Activated CD4-positive, alpha-beta memory T cell treated with anti-CD3 and anti-CD28 coated beads, Interleukin-2, amount 10 ng/mL, durations not matched to agents 7 days and 5 days (primary cell): ENCODE results near the gene FMO5. TPM values are rescaled to one million over a fixed set of nuclear protein-coding genes. Genes with fewer than 3 reads are reported as not detected.
A peak's percentile ranks its signal among the peaks of the same experiment; 100 is the strongest.

Experiments used
- CTCF ChIA-PET: fragments of 350-600 bp; sonication (Branson Sonifier 250); formaldehyde crosslinking; loops from one replicate; lab custom pipeline; 2021; ENCODE audit warnings: antibody characterized with exemption, inconsistent platforms; lab: Charles Lee
- POLR2A ChIA-PET: fragments of 350-600 bp; sonication (Branson Sonifier 250); formaldehyde crosslinking; loops from one replicate; lab custom pipeline; 2021; ENCODE audit warnings: antibody characterized with exemption; lab: Charles Lee
- DNase-seq: peaks from one replicate; pipeline ENCODE4 v3.0.0-alpha.2; 2020
- H3K27ac Mint-ChIP-seq: one replicate; pipeline ENCODE4 v1.8.0; 2021; ENCODE audit warnings: mild to moderate bottlenecking, mixed read lengths
- H3K27me3 Mint-ChIP-seq: one replicate; pipeline ENCODE4 v1.8.0; 2021; ENCODE audit warnings: mixed read lengths
- H3K36me3 Mint-ChIP-seq: one replicate; pipeline ENCODE4 v1.8.0; 2021; ENCODE audit warnings: low read depth, mixed read lengths
- H3K4me1 Mint-ChIP-seq: one replicate; pipeline ENCODE4 v1.8.0; 2021; ENCODE audit warnings: mixed read lengths
- H3K4me3 Mint-ChIP-seq: one replicate; pipeline ENCODE4 v1.8.0; 2021; ENCODE audit warnings: mild to moderate bottlenecking, mixed read lengths
- H3K9me3 Mint-ChIP-seq: one replicate; pipeline ENCODE4 v1.8.0; 2021; ENCODE audit warnings: mixed read lengths
- total RNA-seq, 2 experiments: library from RNA; stranded (reverse); gene quantifications; one replicate each; pipeline ENCODE4 v1.2.3, GENCODE V29; 2021

FMO5 gene
- total RNA-seq = under 1 TPM; 0.53 to 0.73 TPM

- CTCF ChIA-PET = interaction anchor here (0.7 to 1.3 kb wide), 6 partner anchors 17 to 236 kb away, joined by 3 to 8 read pairs (median 4); partner anchors contain the start of genes CHD1L and PRKAB2
- POLR2A ChIA-PET = interaction anchor here (1.0 to 2.0 kb wide), 4 partner anchors 17 to 141 kb away, joined by 3 to 19 read pairs (median 6); partner anchors contain the start of genes CHD1L and PRKAB2
- H3K27me3 Mint-ChIP-seq = peaks cover 1% of the 10 kb centered on the region
- H3K36me3 Mint-ChIP-seq = peaks cover 3% of the 10 kb centered on the region
- H3K4me1 Mint-ChIP-seq = peaks cover 18% of the 10 kb centered on the region
- DNase-seq = peak; percentile 61
- H3K27ac Mint-ChIP-seq = peak within 1 kb of the TSS; percentile 44
- H3K4me3 Mint-ChIP-seq = peak within 1 kb of the TSS; percentile 89
- H3K9me3 Mint-ChIP-seq = no peaks in the 10 kb centered on the region
These were observed at the start of gene FMO5 for GRCh38 chr1:147225193-147225730. FMO5 (minus strand) TSS chr1:147225339; CDS start chr1:147225029, 310 bp downstream.

- no peaks in the 10 kb centered on the region for H3K9me3 Mint-ChIP-seq
- POLR2A ChIA-PET = interaction anchor here (1.0 to 1.6 kb wide), 2 partner anchors 16 to 117 kb away, joined by 3 to 5 read pairs; no protein-coding TSS in a partner anchor
- H3K36me3 Mint-ChIP-seq = peaks cover 61% of the 10 kb centered on the region
- H3K27me3 Mint-ChIP-seq = no peaks in the 10 kb centered on the region
- no peak overlapping the region for H3K4me3 Mint-ChIP-seq
- peak; percentile 23 for DNase-seq
- peaks cover 7% of the 10 kb centered on the region for H3K4me1 Mint-ChIP-seq
- CTCF ChIA-PET = interaction anchor here (0.7 to 4.1 kb wide), 18 partner anchors 9 to 619 kb away, joined by 3 to 46 read pairs (median 4); no protein-coding TSS in a partner anchor
- H3K27ac Mint-ChIP-seq = no peak overlapping the region
These were observed 48.5 kb upstream of the FMO5 start for GRCh38 chr1:147273409-147274336.

GRCh38 chr1:147272042-147272441 is 46.9 kb upstream of the FMO5 start:
- Mint-ChIP-seq H3K4me1 (peaks cover 6% of the 10 kb centered on the region), H3K36me3 (peaks cover 67% of the 10 kb centered on the region), H3K4me3 (no peak overlapping the region), H3K27ac (no peak overlapping the region), H3K9me3 (no peaks in the 10 kb centered on the region), H3K27me3 (no peaks in the 10 kb centered on the region)
- POLR2A ChIA-PET = no interaction called here
- no peak for DNase-seq
- CTCF ChIA-PET = interaction anchor here (0.6 to 4.1 kb wide), 4 partner anchors 10 to 117 kb away, joined by 3 to 46 read pairs (median 5); no protein-coding TSS in a partner anchor

- Mint-ChIP-seq H3K9me3 (no peaks in the 10 kb centered on the region), H3K4me3 (no peak overlapping the region), H3K27me3 (no peaks in the 10 kb centered on the region), H3K36me3 (peaks cover 64% of the 10 kb centered on the region), H3K4me1 (peaks cover 8% of the 10 kb centered on the region), H3K27ac (no peak overlapping the region)
- ChIA-PET CTCF (no interaction called here), POLR2A (no interaction called here)
- no peak for DNase-seq
These were observed 45.6 kb upstream of the FMO5 start for GRCh38 chr1:147270721-147271120.

- H3K9me3 Mint-ChIP-seq = no peaks in the 10 kb centered on the region
- ChIA-PET CTCF (no interaction called here), POLR2A (no interaction called here)
- peaks cover 2% of the 10 kb centered on the region for H3K4me1 Mint-ChIP-seq
- no peak overlapping the region for H3K27ac Mint-ChIP-seq
- no peak overlapping the region for H3K4me3 Mint-ChIP-seq
- peaks cover 57% of the 10 kb centered on the region for H3K36me3 Mint-ChIP-seq
- DNase-seq = no peak
- H3K27me3 Mint-ChIP-seq = no peaks in the 10 kb centered on the region
These were observed 42.6 kb upstream of the FMO5 start for GRCh38 chr1:147267711-147268110.

GRCh38 chr1:147266381-147266780 is 41.2 kb upstream of the FMO5 start:
- no peaks in the 10 kb centered on the region for H3K27me3 Mint-ChIP-seq

GRCh38 chr1:147264158-147264768 is 39.1 kb upstream of the FMO5 start:
- CTCF ChIA-PET = no interaction called here
- H3K4me1 Mint-ChIP-seq = peaks cover 2% of the 10 kb centered on the region
- H3K9me3 Mint-ChIP-seq = no peaks in the 10 kb centered on the region
- H3K36me3 Mint-ChIP-seq = peaks cover 66% of the 10 kb centered on the region
- no peak overlapping the region for H3K27ac Mint-ChIP-seq
- no peak overlapping the region for H3K4me3 Mint-ChIP-seq
- no peak for DNase-seq
- no peaks in the 10 kb centered on the region for H3K27me3 Mint-ChIP-seq
- POLR2A ChIA-PET = no interaction called here

More at GRCh38 chr1:147266381-147266780, 41.2 kb upstream of the FMO5 start:
- Mint-ChIP-seq H3K4me3 (no peak overlapping the region), H3K27ac (no peak overlapping the region), H3K4me1 (peaks cover 2% of the 10 kb centered on the region), H3K9me3 (no peaks in the 10 kb centered on the region), H3K36me3 (peaks cover 58% of the 10 kb centered on the region)
- ChIA-PET POLR2A (no interaction called here), CTCF (no interaction called here)
- DNase-seq = no peak

- Mint-ChIP-seq H3K36me3 (peaks cover 55% of the 10 kb centered on the region), H3K9me3 (no peaks in the 10 kb centered on the region)
- POLR2A ChIA-PET = no interaction called here
These were observed 35.8 kb upstream of the FMO5 start for GRCh38 chr1:147260956-147261355.

GRCh38 chr1:147252540-147252939 is 27.4 kb upstream of the FMO5 start:
- ChIA-PET POLR2A (interaction anchor here (0.8 kb wide), 1 partner anchor 9 kb away, joined by 4 read pairs; no protein-coding TSS in a partner anchor), CTCF (interaction anchor here (0.8 kb wide), 2 partner anchors 9 to 11 kb away, joined by 3 to 4 read pairs; partner anchors contain the start of gene CHD1L)
- peaks cover 44% of the 10 kb centered on the region for H3K36me3 Mint-ChIP-seq
- H3K27ac Mint-ChIP-seq = no peak overlapping the region
- peaks cover 24% of the 10 kb centered on the region for H3K4me1 Mint-ChIP-seq
- no peak overlapping the region for H3K4me3 Mint-ChIP-seq
- no peak for DNase-seq
- H3K9me3 Mint-ChIP-seq = no peaks in the 10 kb centered on the region
- no peaks in the 10 kb centered on the region for H3K27me3 Mint-ChIP-seq

More at GRCh38 chr1:147260956-147261355, 35.8 kb upstream of the FMO5 start:
- Mint-ChIP-seq H3K27ac (no peak overlapping the region), H3K27me3 (no peaks in the 10 kb centered on the region), H3K4me1 (peaks cover 4% of the 10 kb centered on the region), H3K4me3 (no peak overlapping the region)
- CTCF ChIA-PET = interaction anchor here (0.6 kb wide), 1 partner anchor 13 kb away, joined by 3 read pairs; no protein-coding TSS in a partner anchor
- DNase-seq = no peak

- Mint-ChIP-seq H3K36me3 (peaks cover 33% of the 10 kb centered on the region), H3K27ac (no peak overlapping the region), H3K4me1 (peaks cover 58% of the 10 kb centered on the region), H3K27me3 (no peaks in the 10 kb centered on the region), H3K4me3 (no peak overlapping the region), H3K9me3 (no peaks in the 10 kb centered on the region)
- no peak for DNase-seq
- ChIA-PET CTCF (interaction anchor here (1.1 kb wide), 1 partner anchor 25 kb away, joined by 5 read pairs; no protein-coding TSS in a partner anchor), POLR2A (no interaction called here)
These were observed 22.6 kb upstream of the FMO5 start for GRCh38 chr1:147247656-147248238.

- no peaks in the 10 kb centered on the region for H3K27me3 Mint-ChIP-seq
- H3K9me3 Mint-ChIP-seq = no peaks in the 10 kb centered on the region
- CTCF ChIA-PET = interaction anchor here (1.1 kb wide), 1 partner anchor 25 kb away, joined by 5 read pairs; no protein-coding TSS in a partner anchor
- H3K36me3 Mint-ChIP-seq = peaks cover 26% of the 10 kb centered on the region
- POLR2A ChIA-PET = no interaction called here
- H3K4me3 Mint-ChIP-seq = no peak overlapping the region
- no peak overlapping the region for H3K27ac Mint-ChIP-seq
- DNase-seq = no peak
- H3K4me1 Mint-ChIP-seq = peaks cover 61% of the 10 kb centered on the region
These were observed 21.9 kb upstream of the FMO5 start for GRCh38 chr1:147246910-147247655.
